ENCODE measurements around the gene SLC25A23. TPM values are rescaled to one million over a fixed set of nuclear protein-coding genes. Genes with fewer than 3 reads are reported as not detected.

Gene SLC25A23
- total and polyA plus RNA-seq, 12 donors = 53.4 to 126 (median 94.6) TPM

GRCh38 chr19:6483235-6483634 is 23.6 kb upstream of the SLC25A23 start:
- TF ChIP-seq CTCF (IDR thresholded peaks at IDR 0.05) = no peak
- peaks cover 0 to 9% (median 0%) of the 10 kb centered on the region in 9 donors for H3K4me1 ChIP-seq
- H3K27me3 ChIP-seq = peaks cover 0 to 34% (median 19%) of the 10 kb centered on the region in 7 donors
- no peak overlapping the region for H3K4me3 ChIP-seq
- no peaks in the 10 kb centered on the region for H3K9me3 ChIP-seq
- intact Hi-C loops (cut with DNase I) = no loop called here
- H3K36me3 ChIP-seq = no peaks in the 10 kb centered on the region
- no peak for DNase-seq
- 16 to 24% methylated on average over 3 of the region's 3 CpGs for WGBS, 2 donors
- H3K27ac ChIP-seq = no peak overlapping the region
- no peak for ATAC-seq

- 97 to 99% methylated on average over 8 of the region's 8 CpGs for WGBS, 2 donors
- Histone ChIP-seq H3K27ac (peak overlapping the region in 1 of 10 donors; percentile 95), H3K36me3 (no peaks in the 10 kb centered on the region), H3K27me3 (peaks cover 0 to 37% (median 20%) of the 10 kb centered on the region in 7 donors), H3K9me3 (no peaks in the 10 kb centered on the region), H3K4me1 (peaks cover 0 to 9% (median 0%) of the 10 kb centered on the region in 9 donors), H3K4me3 (peak overlapping the region in 1 of 10 donors; percentile 66)
- intact Hi-C loops (cut with DNase I) = no loop called here
- DNase-seq = no peak
- ATAC-seq = no peak
- no peak for TF ChIP-seq CTCF (IDR thresholded peaks at IDR 0.05)
These were observed 22.7 kb upstream of the SLC25A23 start for GRCh38 chr19:6482343-6482686.

DNA sequence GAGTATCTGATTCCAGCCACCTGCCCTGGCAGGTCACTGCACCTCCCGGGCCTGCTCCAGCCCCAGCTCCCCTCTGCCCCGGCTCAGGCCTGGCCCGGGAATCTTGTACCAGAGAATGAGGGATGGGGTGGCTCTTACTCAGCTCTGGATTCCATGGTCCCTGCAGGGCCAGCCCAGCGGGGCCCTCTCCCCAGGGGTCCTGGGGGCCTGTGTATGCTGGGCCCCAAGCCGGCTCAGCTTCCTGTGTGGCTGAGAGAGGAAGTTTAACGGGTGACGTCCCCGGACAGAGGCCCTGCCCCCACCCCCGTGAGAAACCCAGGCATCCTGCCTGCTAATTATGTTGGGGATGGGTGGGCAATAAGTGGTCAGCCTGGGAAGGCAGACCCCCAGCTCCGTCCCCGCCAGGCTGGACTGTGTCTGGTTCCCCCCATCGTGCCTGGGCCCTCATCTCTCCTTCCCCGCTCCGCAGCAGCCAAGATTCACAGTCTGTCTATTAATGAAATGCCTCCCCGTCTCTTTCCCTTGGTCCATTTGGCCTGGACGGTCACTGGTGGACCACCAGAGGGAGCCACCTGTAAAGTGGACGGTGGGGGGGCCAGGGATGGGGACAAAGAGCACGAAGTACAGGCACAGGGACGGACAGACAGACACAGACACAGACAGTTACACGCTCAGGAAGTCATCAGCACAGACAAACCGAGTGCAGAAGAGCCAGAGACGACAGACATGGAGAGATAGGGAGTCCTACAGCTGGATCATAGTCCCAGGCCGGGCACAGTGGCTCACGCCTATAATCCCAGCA is 22.1 kb upstream of the SLC25A23 start, which contains the start of gene DENND1C:
DENND1C (minus strand) TSS at position 247 of the 802 bp plus-strand sequence; CDS start at position 155, 92 bp downstream.
- H3K27me3 ChIP-seq = peaks cover 0 to 38% (median 26%) of the 10 kb centered on the region in 7 donors

More for the DNA sequence above, 22.1 kb upstream of the SLC25A23 start, which contains the start of gene DENND1C:
- ATAC-seq (peak in 7 of 8 donors; percentile 37 to 71 (median 66)), DNase-seq (peak in 1 of 2 donors; percentile 31)
- H3K4me1 ChIP-seq = peaks cover 0 to 9% (median 0%) of the 10 kb centered on the region in 9 donors
- peak within 1 kb of the TSS in 2 of 10 donors; percentile 3 to 95 for H3K27ac ChIP-seq
- peak in 7 of 9 donors; percentile 39 to 52 (median 48) for TF ChIP-seq CTCF (IDR thresholded peaks at IDR 0.05)
- peak within 1 kb of the TSS in 7 of 10 donors; percentile 3 to 66 (median 24) for H3K4me3 ChIP-seq
- H3K9me3 ChIP-seq = no peaks in the 10 kb centered on the region
- intact Hi-C loops (cut with DNase I) = no loop called here
- 35 to 37% methylated on average over 24 of the region's 24 CpGs for WGBS, 2 donors
- H3K36me3 ChIP-seq = peaks cover 0 to 6% (median 0%) of the 10 kb centered on the region in 9 donors

Measured in heart right ventricle (tissue), 16 donors.